GM18526 (cell line): ENCODE data around the gene FXYD6.

ENCODE experiments used
- POLR2A ChIP-seq: IDR thresholded peaks from 3 replicates; pipeline ENCODE4 v1.6.1; 2011; ENCODE audit not compliant: insufficient read length; ENCODE audit errors: extremely low read depth

Gene FXYD6

GRCh38 chr11:117817368-117818040 is 59.0 kb downstream of the FXYD6 start:
- peak; percentile 4 for TF ChIP-seq POLR2A

GRCh38 chr11:117816846-117817367 is 59.6 kb downstream of the FXYD6 start:
- no peak for TF ChIP-seq POLR2A

DNA sequence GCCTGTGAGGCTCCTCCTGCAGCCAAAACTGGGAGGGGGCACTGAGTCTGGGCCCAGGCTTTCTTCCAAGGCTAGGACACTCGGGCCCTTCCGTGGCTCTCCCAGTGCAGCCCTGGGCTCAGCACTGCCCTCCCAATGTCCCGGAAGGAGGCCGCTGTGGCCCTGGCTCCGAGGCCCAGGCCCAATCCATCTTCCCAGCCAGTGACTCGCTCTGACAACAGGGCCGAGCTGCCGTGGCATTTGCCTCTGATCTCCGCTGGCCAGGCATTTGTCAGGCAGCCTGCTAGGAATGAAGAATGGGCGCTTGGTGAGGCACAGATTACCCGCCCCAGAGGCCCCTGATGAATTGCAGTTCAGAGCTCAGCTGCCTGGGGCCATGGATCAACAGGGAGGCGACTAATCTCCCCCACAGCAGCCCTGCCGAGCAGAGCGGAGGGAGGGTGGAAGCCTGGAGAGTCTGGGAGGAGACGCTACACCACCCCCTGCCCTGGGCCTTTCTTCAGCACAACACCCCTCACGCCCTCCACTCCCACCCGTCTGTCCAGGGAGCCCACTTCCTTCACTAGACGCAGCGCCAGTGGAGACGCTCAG is 60.2 kb downstream of the FXYD6 start:
- no peak for TF ChIP-seq POLR2A

DNA sequence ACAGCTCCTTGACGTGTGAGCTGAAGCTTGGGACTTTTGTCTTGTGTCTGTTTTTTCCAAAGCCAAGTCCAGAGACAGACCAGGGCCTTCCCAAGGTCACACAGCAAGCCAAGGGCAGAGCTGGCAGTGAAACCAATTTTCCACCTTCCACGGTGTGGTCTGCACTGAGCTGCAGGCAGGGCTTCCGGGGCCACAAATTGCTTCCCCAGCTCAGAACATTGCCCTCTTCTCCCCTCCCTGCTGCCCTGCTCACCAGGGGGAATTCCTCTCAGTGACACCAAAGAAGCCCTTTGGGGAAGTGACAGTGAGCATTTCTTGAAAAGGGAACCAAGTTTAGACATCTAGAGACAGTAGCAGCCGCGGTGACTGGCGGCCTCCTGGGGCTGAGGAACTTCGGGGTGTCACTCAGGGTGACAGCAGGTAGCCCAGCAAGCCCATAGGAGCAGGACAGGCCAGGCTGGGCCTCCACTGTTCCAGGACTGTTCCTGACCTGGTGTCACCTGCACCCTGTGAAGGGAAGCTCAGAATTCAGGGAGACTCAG is 61.1 kb downstream of the FXYD6 start:
- peak; percentile 78 for TF ChIP-seq POLR2A

GRCh38 chr11:117814766-117815261 is 61.6 kb downstream of the FXYD6 start:
- TF ChIP-seq POLR2A: peak; percentile 27

- no peak for TF ChIP-seq POLR2A
Measured at GRCh38 chr11:117814204-117814765, 62.2 kb downstream of the FXYD6 start.

- no peak for TF ChIP-seq POLR2A
Measured at GRCh38 chr11:117809236-117810055, 67.0 kb downstream of the FXYD6 start.

GRCh38 chr11:117808784-117809183 is 67.7 kb downstream of the FXYD6 start:
- TF ChIP-seq POLR2A: no peak

DNA sequence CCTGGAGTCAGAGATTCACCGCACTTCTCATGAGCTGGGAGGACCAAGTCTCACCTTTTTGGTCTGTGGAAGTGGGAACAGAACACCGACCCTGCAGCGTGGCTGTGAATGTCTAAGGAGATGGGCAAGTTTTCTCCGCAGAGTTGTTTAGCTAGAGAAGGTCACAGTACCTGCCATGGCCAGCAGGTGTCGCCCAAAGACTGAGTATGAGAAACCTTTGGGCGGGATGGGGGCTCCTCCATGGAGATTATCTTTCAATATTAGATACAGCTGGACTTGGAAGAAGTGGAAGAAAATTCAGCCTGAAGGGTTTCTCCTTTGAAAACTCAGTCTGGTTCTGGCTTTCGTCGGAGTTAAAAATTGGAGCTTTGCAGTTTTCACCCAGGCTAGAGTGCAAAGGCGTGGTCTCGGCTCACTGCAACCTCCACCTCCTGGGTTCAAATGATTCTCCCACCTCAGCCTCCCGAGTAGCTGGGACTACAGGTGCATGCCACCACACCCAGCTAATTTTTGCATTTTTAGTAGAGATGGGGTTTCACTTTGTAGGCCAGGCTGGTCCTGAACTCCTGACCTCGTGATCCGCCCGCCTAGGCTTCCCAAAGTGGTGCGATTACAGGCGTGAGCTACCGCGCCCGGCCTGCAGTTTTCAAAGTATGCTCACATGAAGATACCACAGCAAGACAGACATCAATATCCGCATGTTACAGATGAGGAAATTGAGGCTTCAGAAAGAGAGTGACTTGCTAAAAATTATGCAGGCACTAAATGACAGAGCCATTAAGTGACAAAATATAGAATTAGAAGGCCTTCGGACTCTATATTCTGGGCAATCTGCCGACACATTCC is 68.8 kb downstream of the FXYD6 start:
- no peak for TF ChIP-seq POLR2A

GRCh38 chr11:117806846-117807245 is 69.6 kb downstream of the FXYD6 start:
- no peak for TF ChIP-seq POLR2A

- TF ChIP-seq POLR2A: no peak
Measured at GRCh38 chr11:117805045-117805444, 71.4 kb downstream of the FXYD6 start.

GRCh38 chr11:117803896-117804295 is 72.6 kb downstream of the FXYD6 start:
- TF ChIP-seq POLR2A: no peak

GRCh38 chr11:117799634-117800033 is 76.8 kb downstream of the FXYD6 start:
- TF ChIP-seq POLR2A: no peak

- no peak for TF ChIP-seq POLR2A
Measured at GRCh38 chr11:117796872-117797529, 79.5 kb downstream of the FXYD6 start, which contains the start of gene DSCAML1. DSCAML1 (minus strand) TSS chr11:117797216; CDS start chr11:117797079, 137 bp downstream.
